GM19463 (cell line): ENCODE results near the gene DENND10.
"Not testable (repeated sequence)": the region's sequence is repeated elsewhere in the genome, so short reads cannot be mapped to it uniquely, and the experiment has no call there.

ENCODE experiments used
- ATAC-seq: cut with Tn5 transposase; IDR thresholded peaks from one replicate; pipeline ENCODE4 v1.9.1; 2021; ENCODE audit warnings: mild to moderate bottlenecking, moderate library complexity; ENCODE audit not compliant: unreplicated experiment

Gene DENND10

GRCh38 chr10:119096641-119097415 lies 7.1 kb upstream of the DENND10 start:
- not testable (repeated sequence) for ATAC-seq

- no peak for ATAC-seq
Measured at GRCh38 chr10:119098576-119098975, 5.3 kb upstream of the DENND10 start.

GRCh38 chr10:119100434-119101238 lies 3.3 kb upstream of the DENND10 start:
- no peak for ATAC-seq

- no peak for ATAC-seq
Measured at GRCh38 chr10:119101366-119102098, 2.4 kb upstream of the DENND10 start.

- no peak for ATAC-seq
Measured at GRCh38 chr10:119103241-119103902, 541 bp upstream of the DENND10 start.

- no peak for ATAC-seq
Measured at GRCh38 chr10:119104654-119105015, 722 bp downstream of the DENND10 start.

- no peak for ATAC-seq
Measured at GRCh38 chr10:119105155-119105554, 1.2 kb downstream of the DENND10 start.

GRCh38 chr10:119105899-119106298 lies 2.0 kb downstream of the DENND10 start:
- not testable (repeated sequence) for ATAC-seq

- not testable (repeated sequence) for ATAC-seq
Measured at GRCh38 chr10:119107106-119107505, 3.2 kb downstream of the DENND10 start.

- not testable (repeated sequence) for ATAC-seq
Measured at GRCh38 chr10:119107771-119108170, 3.9 kb downstream of the DENND10 start.

- no peak for ATAC-seq
Measured at GRCh38 chr10:119112056-119112455, 8.1 kb downstream of the DENND10 start.

- ATAC-seq: no peak
Measured at GRCh38 chr10:119113751-119114732, 10.1 kb downstream of the DENND10 start.

GRCh38 chr10:119115926-119116325 lies 12.0 kb downstream of the DENND10 start:
- no peak for ATAC-seq

- ATAC-seq: no peak
Measured at GRCh38 chr10:119116326-119116951, 12.5 kb downstream of the DENND10 start.

- ATAC-seq: no peak
Measured at GRCh38 chr10:119118231-119118630, 14.3 kb downstream of the DENND10 start.

- ATAC-seq: no peak
Measured at GRCh38 chr10:119119400-119119799, 15.5 kb downstream of the DENND10 start.

GRCh38 chr10:119120413-119120867 lies 16.5 kb downstream of the DENND10 start:
- peak; percentile 91 for ATAC-seq

- no peak for ATAC-seq
Measured at GRCh38 chr10:119120875-119121274, 17.0 kb downstream of the DENND10 start.

- ATAC-seq: no peak
Measured at GRCh38 chr10:119125942-119126341, 22.0 kb downstream of the DENND10 start.
